ENCODE measurements around the gene SLC44A2. TPM values are rescaled to one million over a fixed set of nuclear protein-coding genes. Genes with fewer than 3 reads are reported as not detected.
"Not testable (repeated sequence)": the region's sequence is repeated elsewhere in the genome, so short reads cannot be mapped to it uniquely, and the experiment has no call there.

The SLC44A2 gene
- total and polyA plus RNA-seq, 2 experiments from 2014 or later, result 43.2 to 65.0 TPM

- TF ChIP-seq ZNF462 (CRISPR knock-in tag; IDR thresholded peaks at IDR 0.05), result no peak
- no peak for TF ChIP-seq POLR2AphosphoS5 (IDR thresholded peaks at IDR 0.05; ENCODE audit: low read depth)
- TF ChIP-seq ZNF331 (CRISPR knock-in tag; IDR thresholded peaks at IDR 0.05; ENCODE audit: low read depth), result no peak
These were observed 37.3 kb downstream of the SLC44A2 start (continued) for GRCh38 chr19:10662384-10663251.

- H3K27ac ChIP-seq (ENCODE audit: low read depth); H3K4me2 ChIP-seq; H3K4me3 Mint-ChIP-seq; ATAC-seq; H3K9me2 ChIP-seq (ENCODE audit: insufficient read depth); H3K27ac Mint-ChIP-seq; DNase-seq (ENCODE audit: low spot score); H2AFZ ChIP-seq; H3K27me3 ChIP-seq (ENCODE audit: insufficient read depth); H3K4me3 ChIP-seq; H3K9me3 Mint-ChIP-seq: not testable (repeated sequence)
- Histone ChIP-seq H3F3A (replicated peaks; ENCODE audit: low read depth) (peaks cover 42% of the 10 kb centered on the region), H3K79me2 (replicated peaks; ENCODE audit: insufficient read depth) (peaks cover 100% of the 10 kb centered on the region), H3K36me3 (ENCODE audit: insufficient read depth) (peaks cover 62% of the 10 kb centered on the region), H3K4me1 (ENCODE audit: insufficient read depth) (peaks cover 39% of the 10 kb centered on the region), H4K20me1 (replicated peaks; ENCODE audit: insufficient read depth) (peaks cover 97% of the 10 kb centered on the region)
- peaks cover 29% of the 10 kb centered on the region for H3K4me1 Mint-ChIP-seq
- H3K36me3 Mint-ChIP-seq (ENCODE audit: low read depth), result peaks cover 77% of the 10 kb centered on the region
- H3K27me3 Mint-ChIP-seq (ENCODE audit: insufficient read depth, low read depth, poor library complexity), result peaks cover 27% of the 10 kb centered on the region
These were observed 37.9 kb downstream of the SLC44A2 start for GRCh38 chr19:10663252-10663563.
